Endothelial cell of umbilical vein (primary cell): ENCODE data around the gene SSBP3. TPM values are rescaled to one million over a fixed set of nuclear protein-coding genes. Genes with fewer than 3 reads are reported as not detected.

Experiments
- BruUV-seq: library from RNA; stranded (reverse); fragments of 400-500 nt; replicated peaks from 2 replicates; lab custom pipeline; 2021; lab: Mats Ljungman, UMichigan
- CTCF ChIA-PET: fragments of 300-600, 350-600 bp; sonication (Branson Sonifier 250); formaldehyde crosslinking; loops from one replicate; lab custom pipeline; 2021; ENCODE audit warnings: antibody characterized with exemption, inconsistent platforms; lab: Charles Lee
- POLR2A ChIA-PET: fragments of 300-600, 350-600 bp; sonication (Branson Sonifier 250); formaldehyde crosslinking; loops from one replicate; lab custom pipeline; 2021; ENCODE audit warnings: antibody characterized with exemption, inconsistent platforms; lab: Charles Lee
- DNase-seq: peaks from one replicate; pipeline ENCODE4 v3.0.0-alpha.2; 2011; ENCODE audit warnings: low read depth, low spot score
- FAIRE-seq: peaks from 2 replicates; lab custom pipeline; 2011; peaks lifted over from hg19 to GRCh38; lab: Jason Lieb, UNC
- H2AFZ ChIP-seq: 2 replicates; pipeline ENCODE4 v1.6.0; 2012; ENCODE audit warnings: low read depth, low read length, control low read depth, inconsistent platforms
- H3K27ac ChIP-seq: 2 replicates; pipeline ENCODE4 v1.5.1; 2011; ENCODE audit warnings: low read depth, mild to moderate bottlenecking, control low read depth, low read length, moderate library complexity; ENCODE audit not compliant: insufficient read depth
- H3K27me3 ChIP-seq, 2 experiments: 2 replicates each; pipeline versions ENCODE4 v1.6.0 to v1.6.1; 2011; ENCODE audit warnings: low read length in 2 of 2, mixed read lengths in 1 of 2; ENCODE audit not compliant: control insufficient read depth in 2 of 2, insufficient read depth in 2 of 2
- H3K36me3 ChIP-seq, 2 experiments: 2 replicates in 1 of 2; 3 replicates in 1 of 2; pipeline ENCODE4 v1.5.1; 2011; ENCODE audit warnings: low read length in 2 of 2, mild to moderate bottlenecking in 1 of 2, moderate library complexity in 1 of 2; ENCODE audit not compliant: control insufficient read depth in 2 of 2, insufficient read depth in 2 of 2; ENCODE audit errors: extremely low read depth in 1 of 2
- H3K4me1 ChIP-seq: 3 replicates; pipeline ENCODE4 v1.5.1; 2011; ENCODE audit warnings: mild to moderate bottlenecking, low read length; ENCODE audit not compliant: control insufficient read depth, insufficient read depth; ENCODE audit errors: extremely low read depth
- H3K4me2 ChIP-seq: 2 replicates; pipeline ENCODE4 v1.6.1; 2011; ENCODE audit warnings: low read length, control low read depth, mixed read lengths; ENCODE audit not compliant: insufficient read depth
- H3K4me3 ChIP-seq, 3 experiments: fragments of 200-600 bp in 1 of 3; sonication (generic), shearing (Covaris generic) in 1 of 3; replicated peaks in 1 of 3; 2 replicates each; pipeline ENCODE4 v1.5.1; 2011 to 2016; ENCODE audit warnings: control low read depth in 3 of 3, low read length in 3 of 3, mild to moderate bottlenecking in 2 of 3, inconsistent platforms in 1 of 3, low read depth in 1 of 3, moderate library complexity in 1 of 3; ENCODE audit not compliant: insufficient read depth in 1 of 3
- H3K79me2 ChIP-seq: 2 replicates; pipeline ENCODE4 v1.6.0; 2012; ENCODE audit warnings: low read length, inconsistent platforms; ENCODE audit not compliant: control insufficient read depth, insufficient read depth
- H3K9ac ChIP-seq: replicated peaks from 2 replicates; pipeline ENCODE3; 2011; ENCODE audit warnings: low read length, control low read depth; ENCODE audit not compliant: insufficient read depth; ENCODE audit errors: extremely low read depth
- H3K9me1 ChIP-seq: replicated peaks from 3 replicates; pipeline ENCODE4 v1.6.0; 2011; ENCODE audit warnings: mild to moderate bottlenecking, low read length; ENCODE audit not compliant: control insufficient read depth, insufficient read depth; ENCODE audit errors: extremely low read depth
- H3K9me3 ChIP-seq: replicated peaks from 2 replicates; pipeline ENCODE4 v1.5.1; 2012; ENCODE audit warnings: low read length, inconsistent platforms; ENCODE audit not compliant: control insufficient read depth, insufficient read depth
- H4K20me1 ChIP-seq: replicated peaks from 2 replicates; pipeline ENCODE3; 2011; ENCODE audit warnings: mild to moderate bottlenecking, low read length; ENCODE audit not compliant: control insufficient read depth, insufficient read depth; ENCODE audit errors: extremely low read depth
- EZH2 ChIP-seq: IDR thresholded peaks from 2 replicates; pipeline ENCODE4 v1.6.1; 2012; ENCODE audit warnings: borderline replicate concordance, low read depth, mild to moderate bottlenecking, moderate library complexity, low read length, inconsistent platforms; ENCODE audit not compliant: severe bottlenecking
- FOS ChIP-seq: IDR thresholded peaks from 2 replicates; pipeline ENCODE4 v1.6.1; 2011; ENCODE audit warnings: mild to moderate bottlenecking, low read length, moderate library complexity, borderline replicate concordance; ENCODE audit not compliant: insufficient read depth
- GATA2 ChIP-seq: IDR thresholded peaks from 2 replicates; pipeline ENCODE4 v1.7.0; 2011; ENCODE audit warnings: low read depth, mild to moderate bottlenecking, moderate library complexity, mixed read lengths, low read length; ENCODE audit not compliant: insufficient read length, insufficient read depth
- JUN ChIP-seq: IDR thresholded peaks from 2 replicates; pipeline ENCODE4 v1.6.1; 2011; ENCODE audit warnings: borderline replicate concordance, low read depth; ENCODE audit not compliant: insufficient read length, insufficient read depth
- MYC ChIP-seq: IDR thresholded peaks from one replicate; pipeline ENCODE4 v1.6.1; 2011; ENCODE audit warnings: mild to moderate bottlenecking, low read depth, low read length
- POLR2A ChIP-seq: IDR thresholded peaks from 2 replicates; pipeline ENCODE4 v1.6.1; 2012; ENCODE audit warnings: low read depth, mild to moderate bottlenecking, control low read depth, low read length
- POLR2AphosphoS5 ChIP-seq: IDR thresholded peaks from 2 replicates; pipeline ENCODE4 v1.6.1; 2012; ENCODE audit warnings: low read depth, mild to moderate bottlenecking, control low read depth, low read length, moderate library complexity; ENCODE audit not compliant: insufficient read depth
- dilution Hi-C: fragments of 300-500 bp; cut with MboI; formaldehyde crosslinking; loops from one replicate; pipeline ENCODE4 v1.15.0; 2019; ENCODE audit warnings: low sequenced_read_pairs; ENCODE audit not compliant: extremely low pct_ligation_motif_present
- intact Hi-C: fragments of 100-400 bp; cut with micrococcal nuclease; formaldehyde crosslinking; loops from one replicate; pipeline ENCODE4 v1.10.0; 2022
- polyA plus RNA-seq, 4 experiments: library from polyadenylated mRNA; depleted of rRNA in 3 of 4; stranded (reverse) in 3 of 4; unstranded in 1 of 4; fragments of >200 nt; gene quantifications; 2 replicates each; pipeline versions ENCODE4 v1.2.1 to v1.2.3, GENCODE V29; 2011 to 2012; ENCODE audit warnings: missing spikeins in 1 of 4
- total RNA-seq: library from RNA; stranded (reverse); gene quantifications from 2 replicates; pipeline ENCODE4 v1.2.3, GENCODE V29; 2021
- TF ChIP-seq, protein P1 (sequence below): IDR thresholded peaks from 2 replicates; pipeline ENCODE4 v1.6.1; 2011; ENCODE audit not compliant: insufficient read depth, insufficient read length
- TF ChIP-seq, protein P2 (sequence below), 2 donors: IDR thresholded peaks; 1 replicate in 1 of 2; 2 replicates in 1 of 2; pipeline ENCODE4 v1.5.1; 2011; ENCODE audit warnings: low read length in 2 of 2, mild to moderate bottlenecking in 2 of 2, moderate library complexity in 2 of 2, control low read depth in 1 of 2, inconsistent platforms in 1 of 2, low read depth in 1 of 2; ENCODE audit not compliant: insufficient read depth in 1 of 2; ENCODE audit errors: extremely low read depth in 1 of 2

Gene SSBP3
- total and polyA plus RNA-seq, 2 donors (not counting 3 experiments of a cell fraction or from before 2014, with no cell fraction given), result 44.9 to 59.4 TPM

DNA sequence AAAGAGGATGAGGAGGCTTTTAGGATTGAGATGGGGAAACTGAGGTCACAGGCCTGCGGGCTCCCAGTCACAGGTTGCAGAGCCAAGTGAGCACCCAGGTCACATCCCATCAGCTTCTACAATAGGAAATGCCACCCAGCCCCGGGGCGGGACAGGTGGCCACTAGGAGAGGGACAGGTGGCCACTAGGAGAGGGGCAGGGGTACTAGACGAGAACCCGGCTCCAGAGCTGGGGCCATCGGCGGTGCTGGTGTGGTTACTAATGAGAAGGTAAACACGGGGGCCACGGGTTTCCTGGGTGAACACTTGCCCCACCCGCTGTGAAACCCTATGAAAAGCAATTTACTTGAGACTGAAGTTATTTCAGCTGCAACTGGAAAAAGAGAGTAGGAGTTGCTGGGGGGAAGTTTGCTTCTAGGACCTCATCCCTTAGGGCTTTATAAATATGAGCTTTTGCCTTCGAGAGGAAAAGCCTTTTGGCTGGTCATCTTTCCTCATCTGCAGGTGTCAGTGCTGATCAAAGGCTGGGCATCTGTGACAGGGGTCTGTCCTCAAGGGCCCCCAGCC lies 153.7 kb downstream of the SSBP3 start:
- dilution Hi-C loops, result no loop called here
- FAIRE-seq (no peak), DNase-seq (no peak)
- no peaks in the 10 kb centered on the region for H4K20me1 ChIP-seq
- H3K4me1 ChIP-seq, result peaks cover 20% of the 10 kb centered on the region
- no peak overlapping the region for H3K27ac ChIP-seq
- no peak overlapping the region for H2AFZ ChIP-seq
- ChIA-PET POLR2A (no interaction called here), CTCF (interaction anchor here (1.0 to 1.1 kb wide), 2 partner anchors 9 to 15 kb away, joined by 3 read pairs; no protein-coding TSS in a partner anchor)
- no peaks in the 10 kb centered on the region for H3K27me3 ChIP-seq
- intact Hi-C loops, result no loop called here
- no peak overlapping the region for H3K4me3 ChIP-seq
- H3K9ac ChIP-seq, result no peak overlapping the region
- H3K36me3 ChIP-seq, result peaks cover 0 to 11% of the 10 kb centered on the region in 2 experiments
- H3K4me2 ChIP-seq, result no peak overlapping the region
- H3K79me2 ChIP-seq, result no peaks in the 10 kb centered on the region
- no peaks in the 10 kb centered on the region for H3K9me3 ChIP-seq
- BruUV-seq, result no TSS peak
- TF ChIP-seq, protein P1, sequence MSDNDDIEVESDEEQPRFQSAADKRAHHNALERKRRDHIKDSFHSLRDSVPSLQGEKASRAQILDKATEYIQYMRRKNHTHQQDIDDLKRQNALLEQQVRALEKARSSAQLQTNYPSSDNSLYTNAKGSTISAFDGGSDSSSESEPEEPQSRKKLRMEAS, result no peak
- TF ChIP-seq, protein P2, sequence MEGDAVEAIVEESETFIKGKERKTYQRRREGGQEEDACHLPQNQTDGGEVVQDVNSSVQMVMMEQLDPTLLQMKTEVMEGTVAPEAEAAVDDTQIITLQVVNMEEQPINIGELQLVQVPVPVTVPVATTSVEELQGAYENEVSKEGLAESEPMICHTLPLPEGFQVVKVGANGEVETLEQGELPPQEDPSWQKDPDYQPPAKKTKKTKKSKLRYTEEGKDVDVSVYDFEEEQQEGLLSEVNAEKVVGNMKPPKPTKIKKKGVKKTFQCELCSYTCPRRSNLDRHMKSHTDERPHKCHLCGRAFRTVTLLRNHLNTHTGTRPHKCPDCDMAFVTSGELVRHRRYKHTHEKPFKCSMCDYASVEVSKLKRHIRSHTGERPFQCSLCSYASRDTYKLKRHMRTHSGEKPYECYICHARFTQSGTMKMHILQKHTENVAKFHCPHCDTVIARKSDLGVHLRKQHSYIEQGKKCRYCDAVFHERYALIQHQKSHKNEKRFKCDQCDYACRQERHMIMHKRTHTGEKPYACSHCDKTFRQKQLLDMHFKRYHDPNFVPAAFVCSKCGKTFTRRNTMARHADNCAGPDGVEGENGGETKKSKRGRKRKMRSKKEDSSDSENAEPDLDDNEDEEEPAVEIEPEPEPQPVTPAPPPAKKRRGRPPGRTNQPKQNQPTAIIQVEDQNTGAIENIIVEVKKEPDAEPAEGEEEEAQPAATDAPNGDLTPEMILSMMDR (IDR thresholded peaks at IDR 0.05; ENCODE audit: extremely low read depth in 1 of 2, insufficient read depth in 1 of 2, low read depth in 1 of 2, low read length in 2 of 2), result no peak
- TF ChIP-seq POLR2A (no peak), POLR2AphosphoS5 (no peak), FOS (no peak), JUN (no peak), EZH2 (no peak), GATA2 (no peak), MYC (no peak)
- no peaks in the 10 kb centered on the region for H3K9me1 ChIP-seq
